GM18508 (cell line): ENCODE measurements around the gene PRICKLE4.

Source experiments
- ATAC-seq: cut with Tn5 transposase; IDR thresholded peaks from one replicate; pipeline ENCODE4 v1.9.1; 2021; ENCODE audit warnings: moderate number of reproducible peaks; ENCODE audit not compliant: insufficient read depth, unreplicated experiment

Gene PRICKLE4

DNA sequence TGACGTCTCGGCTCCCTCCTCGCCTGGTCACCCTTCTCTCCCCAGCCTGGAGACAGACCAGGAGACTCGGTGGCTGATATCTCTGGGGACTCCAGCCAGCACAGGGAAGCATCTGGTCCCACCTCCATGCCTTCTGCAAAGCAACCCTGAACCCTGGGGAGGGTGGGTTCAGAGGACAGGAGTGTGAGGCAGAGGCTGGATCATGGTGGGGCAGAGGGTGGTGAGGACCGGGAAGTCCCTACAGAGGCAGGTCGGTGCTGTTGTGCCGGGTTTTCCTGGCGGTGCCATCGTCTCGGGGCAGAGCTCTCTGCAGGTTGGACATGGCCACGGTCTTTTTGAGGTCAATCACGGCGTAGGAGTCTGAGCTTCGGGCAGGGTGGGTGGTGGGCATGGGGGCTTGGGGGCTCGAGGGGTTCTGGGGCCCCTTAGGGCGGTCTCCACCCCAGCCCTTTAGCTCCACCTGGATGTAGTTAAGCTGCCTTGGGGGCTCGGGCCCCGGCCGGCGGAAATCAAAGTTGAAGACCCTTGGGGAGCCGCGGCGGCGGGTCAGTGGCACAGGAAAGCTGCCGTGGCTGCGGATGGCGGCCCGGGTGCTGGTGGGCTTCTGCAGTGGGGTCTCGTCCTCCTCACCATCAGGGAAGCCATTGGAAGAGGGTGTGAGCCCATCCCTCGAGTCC lies 10.1 kb upstream of the PRICKLE4 start:
- no peak for ATAC-seq

GRCh38 chr6:41771058-41771983 lies 9.3 kb upstream of the PRICKLE4 start:
- no peak for ATAC-seq

GRCh38 chr6:41774841-41775240 lies 5.7 kb upstream of the PRICKLE4 start:
- no peak for ATAC-seq

- ATAC-seq, result no peak
Measured at GRCh38 chr6:41775293-41775882, 5.2 kb upstream of the PRICKLE4 start.

DNA sequence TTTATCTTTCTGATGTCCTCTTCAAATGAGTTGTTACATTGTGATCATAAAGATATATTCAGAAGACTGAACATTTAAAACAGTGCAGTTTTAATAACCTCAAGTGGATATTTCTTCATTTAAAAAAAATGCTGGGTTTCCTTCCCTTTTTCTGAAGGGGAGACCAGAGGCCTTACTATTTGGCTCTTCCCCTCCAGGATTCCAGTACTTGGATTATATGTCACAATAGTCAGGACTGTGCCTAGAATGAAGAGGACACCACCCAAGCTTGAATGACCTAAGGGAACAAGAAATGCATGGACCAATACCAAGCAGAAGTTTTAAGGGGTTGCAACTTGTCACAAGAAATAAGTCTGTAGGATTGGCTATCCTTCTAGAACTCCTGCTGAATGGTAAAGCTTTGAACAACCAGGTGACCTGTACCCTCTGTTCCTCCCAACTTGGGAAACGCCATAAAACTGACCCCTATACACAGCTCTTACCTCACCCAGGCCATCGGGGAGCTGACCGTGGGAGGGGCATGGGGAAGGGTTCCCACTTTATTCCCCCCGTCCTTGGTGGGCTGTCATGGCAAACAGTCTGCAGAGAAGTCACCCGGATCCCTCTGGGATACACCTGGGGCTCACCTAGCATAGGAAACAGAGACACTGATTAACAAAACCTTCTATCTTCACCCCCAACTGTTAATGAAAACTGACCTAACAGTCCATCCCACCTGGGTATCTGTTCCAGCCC lies 2.9 kb upstream of the PRICKLE4 start:
- no peak for ATAC-seq

DNA sequence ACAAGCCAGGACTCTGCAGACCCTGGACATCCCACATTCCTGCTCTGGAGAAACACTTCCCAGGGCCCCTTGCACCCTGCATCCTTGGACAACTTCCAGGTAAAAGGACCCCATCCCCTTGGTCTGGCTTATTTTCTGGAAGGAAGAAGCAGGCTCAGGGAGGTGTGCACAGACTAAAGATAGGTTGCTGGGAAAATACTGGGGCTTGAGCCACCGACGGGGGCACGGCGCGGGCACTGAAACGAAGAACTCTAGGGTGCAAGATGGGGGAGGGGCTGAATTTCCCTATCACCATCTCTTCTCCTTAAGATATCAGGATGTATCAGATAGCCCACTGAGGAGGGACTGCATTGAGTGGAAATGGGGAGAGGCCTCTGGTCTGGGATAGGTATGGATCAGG lies 1.7 kb upstream of the PRICKLE4 start:
- no peak for ATAC-seq

GRCh38 chr6:41779336-41779735 lies 1.2 kb upstream of the PRICKLE4 start:
- ATAC-seq, result no peak

GRCh38 chr6:41779788-41780550 lies 613 bp upstream of the PRICKLE4 start, which contains the start of gene FRS3:
FRS3 (minus strand) TSS chr6:41779900; CDS start chr6:41776987, 2,913 bp downstream.
- ATAC-seq, result peak; percentile 81

- no peak for ATAC-seq
Measured at GRCh38 chr6:41781366-41781730, 766 bp downstream of the PRICKLE4 start.

- no peak for ATAC-seq
Measured at GRCh38 chr6:41783106-41783780, 2.7 kb downstream of the PRICKLE4 start.

GRCh38 chr6:41784581-41785171 lies 4.1 kb downstream of the PRICKLE4 start:
- no peak for ATAC-seq

DNA sequence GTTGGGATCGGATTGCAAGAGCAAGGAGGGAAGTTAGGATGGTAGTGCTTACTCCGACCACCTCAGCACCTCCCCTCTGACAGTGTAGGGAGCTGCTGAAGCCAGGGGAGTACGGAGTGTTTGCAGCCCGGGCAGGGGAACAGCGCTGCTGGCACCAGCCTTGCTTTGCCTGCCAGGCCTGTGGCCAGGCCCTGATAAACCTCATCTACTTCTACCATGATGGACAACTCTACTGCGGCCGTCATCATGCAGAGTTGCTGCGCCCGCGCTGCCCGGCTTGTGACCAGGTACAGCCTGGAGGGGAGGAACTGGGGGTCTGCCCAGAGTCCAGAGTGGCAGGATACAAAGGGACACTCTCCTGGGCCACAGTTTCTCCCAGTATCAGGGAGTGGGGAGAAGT lies 4.7 kb downstream of the PRICKLE4 start:
- no peak for ATAC-seq

GRCh38 chr6:41785689-41786450 lies 5.3 kb downstream of the PRICKLE4 start:
- no peak for ATAC-seq

DNA sequence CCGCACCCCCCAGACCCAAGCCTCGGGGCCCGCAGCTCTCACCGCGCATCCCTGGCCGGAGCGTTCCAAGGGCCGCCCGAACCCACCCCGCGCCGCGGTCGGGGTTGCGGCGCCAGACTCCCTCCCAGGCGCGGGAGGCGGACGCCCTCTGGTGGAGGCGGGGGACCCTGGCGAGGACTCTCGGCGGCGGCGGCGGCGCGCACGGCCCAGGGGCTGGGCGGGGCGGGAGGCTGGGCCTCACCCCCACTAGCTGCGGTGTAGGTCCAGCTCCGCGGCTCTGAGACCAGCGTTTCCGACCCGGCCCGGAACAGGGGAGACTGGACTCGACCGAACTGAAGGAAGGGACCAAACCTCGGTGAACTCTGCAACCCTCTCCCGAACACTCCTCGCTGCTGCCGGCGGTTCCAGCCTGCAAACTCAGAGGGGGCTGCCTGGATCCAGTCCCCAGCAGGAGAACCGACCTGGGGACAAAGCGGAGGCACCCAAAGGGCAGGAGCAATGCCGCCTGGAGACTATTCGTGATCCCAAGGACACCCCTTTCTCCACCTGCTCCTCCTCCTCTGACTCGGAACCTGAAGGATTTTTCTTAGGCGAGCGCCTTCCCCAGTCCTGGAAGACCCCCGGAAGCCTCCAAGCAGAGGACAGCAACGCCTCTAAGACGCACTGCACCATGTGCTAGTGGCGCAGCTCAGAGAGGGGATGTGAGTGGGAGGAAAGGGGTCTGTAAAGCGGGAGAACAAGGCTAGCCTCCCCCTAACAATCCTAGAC lies 6.1 kb downstream of the PRICKLE4 start:
- ATAC-seq, result no peak

GRCh38 chr6:41787219-41787917 lies 6.8 kb downstream of the PRICKLE4 start, which contains the start of gene TOMM6:
TOMM6 (plus strand) TSS chr6:41787694; CDS start chr6:41787698, 4 bp downstream.
- peak; percentile 53 for ATAC-seq

- ATAC-seq, result no peak
Measured at GRCh38 chr6:41789390-41789724, 8.8 kb downstream of the PRICKLE4 start.

DNA sequence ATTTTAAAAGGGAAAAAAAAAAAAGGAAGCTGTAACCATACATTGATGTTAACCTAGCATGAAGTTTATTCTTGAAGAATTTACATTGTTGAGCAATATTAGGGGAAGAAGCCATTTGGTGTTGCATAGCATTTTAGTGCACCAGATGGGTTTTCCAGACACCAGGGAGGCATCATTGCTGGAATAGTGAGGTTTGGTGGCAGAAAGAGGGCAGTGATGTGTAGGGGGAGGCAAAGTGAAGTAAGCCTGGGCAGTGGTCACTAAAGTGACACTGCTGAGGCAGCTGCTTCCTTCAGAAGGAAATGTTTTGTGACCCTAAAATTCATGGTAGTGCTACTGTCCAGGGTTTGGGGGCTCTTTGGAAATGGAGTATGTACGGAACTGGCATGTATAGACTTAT lies 9.5 kb downstream of the PRICKLE4 start:
- no peak for ATAC-seq
